ENCODE results near the gene TOR2A. TPM values are rescaled to one million over a fixed set of nuclear protein-coding genes. Genes with fewer than 3 reads are reported as not detected.
A peak's percentile ranks its signal among the peaks of the same experiment; 100 is the strongest.

Gene TOR2A
- total and polyA plus RNA-seq, 11 donors, result 1.7 to 9.2 (median 3.4) TPM

DNA sequence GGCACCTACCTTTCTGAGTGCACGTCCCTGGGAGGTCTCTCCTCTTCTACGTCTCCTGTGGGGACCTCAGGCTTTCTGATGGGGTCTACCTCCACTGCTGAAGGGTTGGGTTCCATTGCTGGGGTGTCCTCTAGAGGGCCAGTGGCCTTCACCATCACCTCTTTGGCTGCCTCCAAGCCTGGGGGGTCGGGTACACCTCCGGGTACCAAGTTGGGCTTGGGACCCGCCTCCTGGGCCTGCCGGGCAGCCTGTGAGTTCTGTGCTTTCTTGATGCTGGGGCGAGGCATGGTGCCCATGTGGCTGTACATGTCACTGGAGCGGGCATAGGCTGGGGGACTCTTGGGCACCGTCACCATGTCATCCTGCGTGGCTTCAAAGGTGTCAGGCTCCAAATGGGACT is 38.9 kb upstream of the TOR2A start:
- peaks cover 0 to 70% (median 17%) of the 10 kb centered on the region in 12 donors for H3K4me1 ChIP-seq
- DNase-seq (no peak), ATAC-seq (no peak)
- H3K27ac ChIP-seq, result no peak overlapping the region
- no peaks in the 10 kb centered on the region for H3K9me3 ChIP-seq
- TF ChIP-seq, protein P1, sequence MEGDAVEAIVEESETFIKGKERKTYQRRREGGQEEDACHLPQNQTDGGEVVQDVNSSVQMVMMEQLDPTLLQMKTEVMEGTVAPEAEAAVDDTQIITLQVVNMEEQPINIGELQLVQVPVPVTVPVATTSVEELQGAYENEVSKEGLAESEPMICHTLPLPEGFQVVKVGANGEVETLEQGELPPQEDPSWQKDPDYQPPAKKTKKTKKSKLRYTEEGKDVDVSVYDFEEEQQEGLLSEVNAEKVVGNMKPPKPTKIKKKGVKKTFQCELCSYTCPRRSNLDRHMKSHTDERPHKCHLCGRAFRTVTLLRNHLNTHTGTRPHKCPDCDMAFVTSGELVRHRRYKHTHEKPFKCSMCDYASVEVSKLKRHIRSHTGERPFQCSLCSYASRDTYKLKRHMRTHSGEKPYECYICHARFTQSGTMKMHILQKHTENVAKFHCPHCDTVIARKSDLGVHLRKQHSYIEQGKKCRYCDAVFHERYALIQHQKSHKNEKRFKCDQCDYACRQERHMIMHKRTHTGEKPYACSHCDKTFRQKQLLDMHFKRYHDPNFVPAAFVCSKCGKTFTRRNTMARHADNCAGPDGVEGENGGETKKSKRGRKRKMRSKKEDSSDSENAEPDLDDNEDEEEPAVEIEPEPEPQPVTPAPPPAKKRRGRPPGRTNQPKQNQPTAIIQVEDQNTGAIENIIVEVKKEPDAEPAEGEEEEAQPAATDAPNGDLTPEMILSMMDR (IDR thresholded peaks at IDR 0.05), result no peak
- TF ChIP-seq POLR2A (IDR thresholded peaks at IDR 0.05), result no peak
- no peak overlapping the region for H3K4me3 ChIP-seq
- no peaks in the 10 kb centered on the region for H3K27me3 ChIP-seq
- H3K36me3 ChIP-seq, result peaks cover 0 to 14% (median 0%) of the 10 kb centered on the region in 9 donors
- WGBS, 4 donors, result 90 to 95% (median 92%) methylated on average over 6 to 10 of the region's 10 CpGs
- intact Hi-C loops (cut with DNase I), result no loop called here

DNA sequence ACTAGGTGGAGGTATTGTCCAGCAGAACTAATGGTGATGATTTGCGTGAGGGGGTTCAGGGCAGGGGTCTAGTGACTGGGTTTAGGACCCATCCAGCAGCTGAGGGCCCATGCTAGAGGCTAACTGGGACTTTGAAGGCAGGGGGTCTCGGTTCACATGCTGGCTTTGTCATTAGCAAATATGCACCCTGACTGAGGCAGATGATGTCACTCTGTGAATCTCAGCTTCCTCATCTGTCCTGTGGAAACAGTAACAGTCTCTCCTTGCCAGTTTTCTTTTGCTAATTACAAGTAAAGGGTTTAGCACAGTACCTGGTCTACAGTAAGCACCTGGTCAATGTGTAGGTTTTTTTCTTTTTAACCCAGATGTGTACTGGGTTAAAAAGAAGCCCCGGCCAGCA is 38.2 kb upstream of the TOR2A start:
- Histone ChIP-seq H3K4me3 (no peak overlapping the region), H3K4me1 (peaks cover 0 to 70% (median 13%) of the 10 kb centered on the region in 12 donors), H3K9me3 (no peaks in the 10 kb centered on the region), H3K36me3 (peaks cover 0 to 14% (median 0%) of the 10 kb centered on the region in 9 donors), H3K27me3 (no peaks in the 10 kb centered on the region), H3K27ac (no peak overlapping the region)
- WGBS, 4 donors, result 88 to 92% (median 90%) methylated on average over 3 of the region's 3 CpGs
- TF ChIP-seq POLR2A (IDR thresholded peaks at IDR 0.05), result no peak
- TF ChIP-seq, protein P1 (IDR thresholded peaks at IDR 0.05), result no peak
- DNase-seq (no peak), ATAC-seq (no peak)
- intact Hi-C loops (cut with DNase I), result no loop called here

GRCh38 chr9:127772603-127773002 is 37.5 kb upstream of the TOR2A start:
- Histone ChIP-seq H3K36me3 (peaks cover 0 to 14% (median 0%) of the 10 kb centered on the region in 9 donors), H3K27ac (no peak overlapping the region), H3K4me3 (no peak overlapping the region), H3K9me3 (no peaks in the 10 kb centered on the region), H3K4me1 (peaks cover 0 to 71% (median 15%) of the 10 kb centered on the region in 12 donors), H3K27me3 (no peaks in the 10 kb centered on the region)
- ATAC-seq (no peak), DNase-seq (no peak)
- WGBS, 4 donors, result 93 to 97% (median 95%) methylated on average over 5 of the region's 5 CpGs
- TF ChIP-seq, protein P1 (IDR thresholded peaks at IDR 0.05), result no peak
- no peak for TF ChIP-seq POLR2A (IDR thresholded peaks at IDR 0.05)
- intact Hi-C loops (cut with DNase I), result no loop called here

DNA sequence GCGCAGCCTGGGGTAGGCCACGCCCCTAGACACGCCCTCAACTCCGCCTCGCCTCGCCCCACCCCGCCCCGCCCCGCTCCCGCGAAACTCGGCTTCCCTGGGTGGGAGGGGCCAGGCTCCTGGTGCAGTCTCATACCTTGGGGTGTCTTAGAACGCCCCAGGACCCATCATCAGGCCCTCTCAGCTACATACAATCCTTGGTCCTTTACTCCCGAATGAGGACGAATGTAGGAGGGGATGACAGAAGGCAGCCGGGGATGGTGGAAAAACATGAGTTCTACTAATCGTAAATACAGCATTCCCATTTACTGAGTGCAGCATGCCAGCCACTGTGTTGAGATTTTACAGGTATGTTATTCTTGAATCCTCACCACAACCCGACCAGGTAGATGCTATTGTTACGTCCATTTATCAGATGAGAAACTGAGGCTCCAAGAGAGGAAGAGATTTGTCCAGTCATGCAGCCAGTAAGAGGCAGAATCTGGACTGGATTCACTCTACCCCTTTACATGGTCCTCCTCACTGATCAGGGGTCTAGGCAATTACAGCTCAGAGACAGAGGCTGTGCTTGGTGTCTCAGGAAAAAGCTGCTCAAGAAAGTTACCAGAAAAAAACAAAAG is 36.6 kb upstream of the TOR2A start:
- DNase-seq (no peak), ATAC-seq (no peak)
- Histone ChIP-seq H3K4me3 (peak overlapping the region in 10 of 12 donors; percentile 53 to 89 (median 72)), H3K36me3 (peaks cover 0 to 17% (median 2%) of the 10 kb centered on the region in 9 donors), H3K27ac (peak overlapping the region in 8 of 12 donors; percentile 11 to 81 (median 46)), H3K9me3 (no peaks in the 10 kb centered on the region), H3K27me3 (no peaks in the 10 kb centered on the region), H3K4me1 (peaks cover 0 to 74% (median 21%) of the 10 kb centered on the region in 12 donors)
- intact Hi-C loops (cut with DNase I), result no loop called here
- TF ChIP-seq POLR2A (IDR thresholded peaks at IDR 0.05), result no peak
- TF ChIP-seq, protein P1 (IDR thresholded peaks at IDR 0.05), result peak in 1 of 12 donors; percentile 3
- WGBS, 4 donors, result 6 to 8% (median 6%) methylated on average over 18 to 19 of the region's 19 CpGs

All from heart left ventricle (tissue), 16 donors.